Osteocyte (in vitro differentiated cells): Measurements from ENCODE around the gene COL4A1. TPM values are rescaled to one million over a fixed set of nuclear protein-coding genes. Genes with fewer than 3 reads are reported as not detected.

Experiments
- DNase-seq: peaks from one replicate; pipeline ENCODE4 v3.0.0; 2021; ENCODE audit warnings: mixed read lengths; ENCODE audit not compliant: unreplicated experiment; ENCODE audit errors: extremely low spot score
- H3K27ac Mint-ChIP-seq: one replicate; pipeline ENCODE4 v1.8.0; 2021; ENCODE audit warnings: mild to moderate bottlenecking, mixed read lengths; ENCODE audit not compliant: unreplicated experiment
- H3K27me3 Mint-ChIP-seq: one replicate; pipeline ENCODE4 v1.8.0; 2021; ENCODE audit warnings: mixed read lengths; ENCODE audit not compliant: unreplicated experiment
- H3K36me3 Mint-ChIP-seq: one replicate; pipeline ENCODE4 v1.8.0; 2021; ENCODE audit warnings: mixed read lengths; ENCODE audit not compliant: unreplicated experiment
- H3K4me1 Mint-ChIP-seq: one replicate; pipeline ENCODE4 v1.8.0; 2021; ENCODE audit warnings: mixed read lengths; ENCODE audit not compliant: unreplicated experiment
- H3K4me3 Mint-ChIP-seq: one replicate; pipeline ENCODE4 v1.8.0; 2021; ENCODE audit warnings: mild to moderate bottlenecking, moderate library complexity, mixed read lengths; ENCODE audit not compliant: unreplicated experiment
- H3K9me3 Mint-ChIP-seq: one replicate; pipeline ENCODE4 v1.8.0; 2021; ENCODE audit warnings: mixed read lengths; ENCODE audit not compliant: unreplicated experiment
- total RNA-seq: library from RNA; stranded (reverse); gene quantifications from 2 replicates; pipeline ENCODE4 v1.2.1, GENCODE V29; 2021
- TF ChIP-seq, protein P1 (sequence below): fragments of 200-600 bp; sonication (generic); IDR thresholded peaks from 2 replicates; pipeline ENCODE4 v1.5.0; 2021; ENCODE audit warnings: antibody characterized with exemption, mild to moderate bottlenecking, moderate library complexity

The COL4A1 gene
- total RNA-seq, 1 donor from 2014 or later = 3,181 TPM

GRCh38 chr13:110271313-110271712 is 35.6 kb downstream of the COL4A1 start:
- peak overlapping the region; percentile 74 for H3K27ac Mint-ChIP-seq
- H3K4me1 Mint-ChIP-seq = peaks cover 77% of the 10 kb centered on the region
- TF ChIP-seq, protein P1, sequence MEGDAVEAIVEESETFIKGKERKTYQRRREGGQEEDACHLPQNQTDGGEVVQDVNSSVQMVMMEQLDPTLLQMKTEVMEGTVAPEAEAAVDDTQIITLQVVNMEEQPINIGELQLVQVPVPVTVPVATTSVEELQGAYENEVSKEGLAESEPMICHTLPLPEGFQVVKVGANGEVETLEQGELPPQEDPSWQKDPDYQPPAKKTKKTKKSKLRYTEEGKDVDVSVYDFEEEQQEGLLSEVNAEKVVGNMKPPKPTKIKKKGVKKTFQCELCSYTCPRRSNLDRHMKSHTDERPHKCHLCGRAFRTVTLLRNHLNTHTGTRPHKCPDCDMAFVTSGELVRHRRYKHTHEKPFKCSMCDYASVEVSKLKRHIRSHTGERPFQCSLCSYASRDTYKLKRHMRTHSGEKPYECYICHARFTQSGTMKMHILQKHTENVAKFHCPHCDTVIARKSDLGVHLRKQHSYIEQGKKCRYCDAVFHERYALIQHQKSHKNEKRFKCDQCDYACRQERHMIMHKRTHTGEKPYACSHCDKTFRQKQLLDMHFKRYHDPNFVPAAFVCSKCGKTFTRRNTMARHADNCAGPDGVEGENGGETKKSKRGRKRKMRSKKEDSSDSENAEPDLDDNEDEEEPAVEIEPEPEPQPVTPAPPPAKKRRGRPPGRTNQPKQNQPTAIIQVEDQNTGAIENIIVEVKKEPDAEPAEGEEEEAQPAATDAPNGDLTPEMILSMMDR = no peak
- no peaks in the 10 kb centered on the region for H3K9me3 Mint-ChIP-seq
- DNase-seq = peak; percentile 48
- no peaks in the 10 kb centered on the region for H3K27me3 Mint-ChIP-seq
- peaks cover 45% of the 10 kb centered on the region for H3K36me3 Mint-ChIP-seq
- H3K4me3 Mint-ChIP-seq = no peak overlapping the region

DNA sequence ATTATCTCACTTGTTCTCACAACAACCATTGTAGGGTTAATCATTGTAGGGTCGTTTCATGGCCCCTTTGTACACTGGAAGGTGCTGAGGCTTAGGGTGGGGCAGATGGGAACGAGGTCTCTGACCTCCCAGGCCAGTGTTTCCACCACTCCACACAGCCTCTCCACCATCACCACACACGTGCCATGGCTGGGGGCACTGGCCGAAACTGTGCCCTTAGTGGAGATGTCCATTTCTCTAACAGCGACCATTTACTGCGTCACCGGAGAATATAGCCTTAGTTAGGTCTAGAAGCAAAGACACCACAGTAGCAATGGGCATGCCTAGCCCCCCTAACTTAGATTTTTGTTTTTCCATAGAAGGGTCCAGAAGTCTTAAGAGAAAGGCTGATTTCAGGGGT is 36.5 kb downstream of the COL4A1 start:
- Mint-ChIP-seq H3K9me3 (no peaks in the 10 kb centered on the region), H3K4me3 (no peak overlapping the region), H3K27me3 (no peaks in the 10 kb centered on the region), H3K27ac (peak overlapping the region; percentile 77), H3K36me3 (peaks cover 39% of the 10 kb centered on the region), H3K4me1 (peaks cover 70% of the 10 kb centered on the region)
- DNase-seq = peak; percentile 60
- TF ChIP-seq, protein P1 = no peak

DNA sequence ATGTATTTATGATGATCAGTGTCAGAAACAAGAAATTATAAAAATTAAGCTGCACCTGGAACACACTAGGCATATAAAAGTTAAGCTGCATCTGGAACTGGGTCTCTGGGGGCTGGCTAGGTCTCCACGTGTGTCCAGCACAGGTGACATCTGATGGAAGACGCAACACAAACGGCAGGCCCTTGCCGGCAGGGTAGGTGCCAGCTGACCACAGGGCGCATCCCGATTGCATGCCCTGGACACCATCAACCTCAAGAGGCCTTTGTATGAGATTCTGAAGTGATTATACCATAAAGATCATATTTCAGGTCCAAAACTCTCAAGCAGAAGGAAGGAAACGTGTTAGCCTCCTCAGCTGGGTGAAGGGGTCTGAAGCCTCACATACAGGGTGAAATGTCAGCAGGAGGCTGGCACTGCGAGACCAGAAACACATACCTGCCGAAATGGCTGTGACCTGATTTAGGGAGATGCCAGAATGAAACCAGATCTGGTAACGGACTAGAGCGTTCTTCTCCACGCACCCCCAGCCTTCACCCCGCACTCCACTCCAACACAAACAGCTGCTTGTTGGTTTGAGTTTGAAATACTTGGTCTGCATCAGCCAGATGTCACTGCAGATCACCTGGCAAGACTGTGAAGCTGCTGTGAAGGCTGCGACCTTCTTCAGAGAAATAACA is 37.3 kb downstream of the COL4A1 start:
- H3K4me1 Mint-ChIP-seq = peaks cover 67% of the 10 kb centered on the region
- TF ChIP-seq, protein P1 = no peak
- H3K27me3 Mint-ChIP-seq = no peaks in the 10 kb centered on the region
- peak; percentile 66 for DNase-seq
- H3K9me3 Mint-ChIP-seq = no peaks in the 10 kb centered on the region
- H3K27ac Mint-ChIP-seq = peak overlapping the region; percentile 77
- no peak overlapping the region for H3K4me3 Mint-ChIP-seq
- peaks cover 41% of the 10 kb centered on the region for H3K36me3 Mint-ChIP-seq

DNA sequence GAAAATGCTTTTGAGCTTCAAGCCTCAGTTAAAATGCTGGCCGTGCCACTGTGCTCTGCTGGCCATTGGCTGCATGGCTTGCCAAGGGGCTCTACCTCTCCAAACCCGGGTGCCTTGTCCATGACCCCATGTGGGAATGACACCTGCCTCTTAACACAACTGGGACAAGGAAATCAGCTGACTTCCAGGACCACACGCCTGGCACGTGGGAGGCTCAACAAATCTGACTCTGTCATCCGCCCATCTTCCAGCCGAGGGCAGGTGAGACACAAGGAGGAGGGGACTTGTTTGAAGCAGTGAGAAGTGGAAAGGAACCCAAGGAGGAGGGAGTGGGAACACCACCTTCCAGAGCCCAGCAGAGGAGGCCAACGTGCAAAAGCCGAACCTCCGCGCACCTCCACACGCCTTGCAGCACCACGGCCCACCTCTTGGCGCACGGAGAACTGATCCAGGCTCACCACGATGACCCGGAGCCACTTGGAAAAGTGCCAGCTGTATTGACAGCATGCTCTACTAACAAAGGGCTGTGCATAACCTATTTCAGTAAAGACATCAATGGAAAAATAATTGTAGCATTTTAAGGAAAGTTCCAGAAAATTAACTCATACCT is 38.3 kb downstream of the COL4A1 start:
- Mint-ChIP-seq H3K36me3 (peaks cover 42% of the 10 kb centered on the region), H3K27me3 (no peaks in the 10 kb centered on the region), H3K4me1 (peaks cover 70% of the 10 kb centered on the region), H3K4me3 (no peak overlapping the region), H3K9me3 (no peaks in the 10 kb centered on the region), H3K27ac (peak overlapping the region; percentile 63)
- TF ChIP-seq, protein P1 = no peak
- peak; percentile 67 for DNase-seq

- TF ChIP-seq, protein P1 = no peak
- DNase-seq = peak; percentile 32
- H3K4me3 Mint-ChIP-seq = no peak overlapping the region
- peak overlapping the region; percentile 63 for H3K27ac Mint-ChIP-seq
- H3K4me1 Mint-ChIP-seq = peaks cover 71% of the 10 kb centered on the region
- no peaks in the 10 kb centered on the region for H3K9me3 Mint-ChIP-seq
- no peaks in the 10 kb centered on the region for H3K27me3 Mint-ChIP-seq
- peaks cover 37% of the 10 kb centered on the region for H3K36me3 Mint-ChIP-seq
Observed at GRCh38 chr13:110268061-110268460, 38.9 kb downstream of the COL4A1 start.
